HepG2 (cell line): ENCODE results near the gene ASCC3. TPM values are rescaled to one million over a fixed set of nuclear protein-coding genes. Genes with fewer than 3 reads are reported as not detected.

ENCODE experiments used
- ATAC-seq: fragments of 200-7000 bp; cut with Tn5 transposase; 3 replicates; pipeline ENCODE4 v1.9.1; 2020; ENCODE audit warnings: mild to moderate bottlenecking, moderate library complexity
- BruUV-seq: library from RNA; stranded (reverse); fragments of 400-500 nt; replicated peaks from 2 replicates; lab custom pipeline; 2021; lab: Mats Ljungman, UMichigan
- CTCF ChIA-PET: fragments of 300-600 bp; formaldehyde crosslinking; extraction: SDS; loops from one replicate; lab custom pipeline; 2021; ENCODE audit warnings: low total read pairs, inconsistent platforms, low intra/inter-chr PET ratio; lab: Yijun Ruan, JAX
- POLR2A ChIA-PET: fragments of 350-600 bp; sonication (Branson Sonifier 250); formaldehyde crosslinking; loops from one replicate; lab custom pipeline; 2020; ENCODE audit warnings: antibody characterized with exemption, inconsistent platforms; lab: Yijun Ruan, JAX
- DNase-seq: peaks from one replicate; pipeline ENCODE4 v3.0.0-alpha.2; 2015; ENCODE audit warnings: low spot score
- FAIRE-seq: peaks from 3 replicates; lab custom pipeline; 2011; peaks lifted over from hg19 to GRCh38; lab: Jason Lieb, UNC
- H2AFZ ChIP-seq: one replicate; pipeline ENCODE4 v1.6.1; 2011; ENCODE audit warnings: low read length, inconsistent platforms
- H3K27ac ChIP-seq: fragments of 300-600 bp; 3 replicates; pipeline ENCODE4 v1.8.0; 2011; ENCODE audit warnings: mixed run types, mild to moderate bottlenecking, mixed read lengths, low read length, inconsistent platforms; ENCODE audit not compliant: insufficient read depth; ENCODE audit errors: extremely low read length
- H3K27me3 ChIP-seq, 2 experiments: fragments of 200-600 bp in 1 of 2; 2 replicates in 1 of 2; 3 replicates in 1 of 2; pipeline versions ENCODE4 v1.6.0 to v1.8.0; 2011; ENCODE audit warnings: low read length in 2 of 2, mild to moderate bottlenecking in 2 of 2, moderate library complexity in 2 of 2, inconsistent platforms in 1 of 2; ENCODE audit not compliant: insufficient read depth in 2 of 2, control insufficient read depth in 1 of 2
- H3K36me3 ChIP-seq, 2 experiments: fragments of 200-600 bp in 1 of 2; replicated peaks in 1 of 2; 2 replicates in 1 of 2; 3 replicates in 1 of 2; pipeline versions ENCODE4 v1.5.1 to v1.8.0; 2011; ENCODE audit warnings: low read length in 2 of 2, inconsistent platforms in 1 of 2; ENCODE audit not compliant: insufficient read depth in 2 of 2, control insufficient read depth in 1 of 2
- H3K4me1 ChIP-seq: 2 replicates; pipeline ENCODE4 v1.5.1; 2012; ENCODE audit warnings: low read length, inconsistent platforms; ENCODE audit not compliant: insufficient read depth
- H3K4me2 ChIP-seq: 2 replicates; pipeline ENCODE4 v1.6.0; 2011; ENCODE audit warnings: low read depth, low read length, inconsistent platforms
- H3K4me3 ChIP-seq, 3 experiments: fragments of 200-600 bp in 1 of 3; sonication (generic), shearing (Covaris generic) in 1 of 3; replicated peaks in 1 of 3; 2 replicates each; pipeline ENCODE4 v1.5.1; 2011 to 2016; ENCODE audit warnings: low read length in 3 of 3, inconsistent platforms in 2 of 3, low read depth in 2 of 3, mild to moderate bottlenecking in 2 of 3, control low read depth in 1 of 3, mixed read lengths in 1 of 3; ENCODE audit not compliant: insufficient read depth in 1 of 3
- H3K79me2 ChIP-seq: one replicate; pipeline ENCODE4 v1.6.1; 2011; ENCODE audit warnings: low read length, inconsistent platforms; ENCODE audit not compliant: insufficient read depth
- H3K9ac ChIP-seq: 2 replicates; pipeline ENCODE4 v1.6.0; 2011; ENCODE audit warnings: mild to moderate bottlenecking, low read depth, low read length, inconsistent platforms; ENCODE audit not compliant: insufficient read depth
- H3K9me3 ChIP-seq: 2 replicates; pipeline ENCODE4 v1.5.1; 2012; ENCODE audit warnings: mild to moderate bottlenecking, low read length
- H4K20me1 ChIP-seq: 2 replicates; pipeline ENCODE4 v1.6.0; 2011; ENCODE audit warnings: inconsistent platforms, mild to moderate bottlenecking, low read length, moderate library complexity; ENCODE audit not compliant: insufficient read depth
- ARHGAP35 ChIP-seq: sonication (generic); formaldehyde crosslinking; IDR thresholded peaks from 2 replicates; pipeline ENCODE4 v1.9.0; 2022; ENCODE audit warnings: mild to moderate bottlenecking, inconsistent platforms, moderate library complexity, missing genetic modification reagents, borderline replicate concordance
- CREM ChIP-seq, 2 experiments: sonication (generic) in 1 of 2; formaldehyde crosslinking in 1 of 2; IDR thresholded peaks; 2 replicates each; pipeline versions ENCODE4 v1.4.0 to v1.6.1; 2016 to 2020; ENCODE audit warnings: antibody characterized with exemption in 1 of 2, mild to moderate bottlenecking in 1 of 2, missing genetic modification reagents in 1 of 2
- NFKB2 ChIP-seq: sonication (generic); formaldehyde crosslinking; IDR thresholded peaks from 2 replicates; pipeline ENCODE4 v1.4.0; 2020; ENCODE audit warnings: missing genetic modification reagents, borderline replicate concordance
- ONECUT2 ChIP-seq: sonication (generic); formaldehyde crosslinking; IDR thresholded peaks from 2 replicates; pipeline ENCODE4 v1.4.0; 2020; ENCODE audit warnings: missing genetic modification reagents
- RCOR2 ChIP-seq: IDR thresholded peaks from 2 replicates; pipeline ENCODE4 v1.6.1; 2016; ENCODE audit warnings: missing biosample characterization, missing genetic modification reagents
- SAFB2 ChIP-seq: sonication (generic); formaldehyde crosslinking; IDR thresholded peaks from 2 replicates; pipeline ENCODE4 v1.5.1; 2020; ENCODE audit warnings: missing genetic modification reagents, low read depth, mild to moderate bottlenecking, borderline replicate concordance
- TOPORS ChIP-seq: sonication (generic); formaldehyde crosslinking; IDR thresholded peaks from 2 replicates; pipeline ENCODE4 v1.8.0; 2023; ENCODE audit warnings: mild to moderate bottlenecking, missing genetic modification reagents
- ZNF383 ChIP-seq: sonication (generic); formaldehyde crosslinking; IDR thresholded peaks from 2 replicates; pipeline ENCODE4 v1.4.0; 2020; ENCODE audit warnings: missing genetic modification reagents, mild to moderate bottlenecking, borderline replicate concordance
- ZNF547 ChIP-seq: sonication (generic); formaldehyde crosslinking; IDR thresholded peaks from 2 replicates; pipeline ENCODE4 v1.5.1; 2020; ENCODE audit warnings: mild to moderate bottlenecking, missing genetic modification reagents
- ZNF737 ChIP-seq: sonication (generic); formaldehyde crosslinking; IDR thresholded peaks from 2 replicates; pipeline ENCODE4 v1.5.0; 2020; ENCODE audit warnings: missing genetic modification reagents, mild to moderate bottlenecking, borderline replicate concordance
- WGBS: methylation state at CpG from one replicate; pipeline ENCODE4 v1.1.6; 2017; ENCODE audit warnings: low lambda C conversion rate; 5-methylcytosine and 5-hydroxymethylcytosine counted together
- in situ Hi-C: cut with HindIII; loops from 2 replicates; pipeline ENCODE4 v1.10.0; 2017; ENCODE audit warnings: low pct_unique_long_range_greater_than_20kb; ENCODE audit not compliant: extremely low pct_ligation_motif_present
- intact Hi-C: fragments of 100-400 bp; cut with micrococcal nuclease; formaldehyde crosslinking; loops from one replicate; pipeline ENCODE4 v1.10.0; 2022; ENCODE audit not compliant: unreplicated experiment
- polyA plus RNA-seq, 8 experiments: library from polyadenylated mRNA; depleted of rRNA in 3 of 8; stranded (reverse) in 7 of 8; unstranded in 1 of 8; fragments of >200 nt; fragmentation: Illumina TruSeq in 4 of 8; extraction: Trizol in 4 of 8; gene quantifications; 2 replicates each; pipeline versions ENCODE4 v1.2.1 to v1.2.3, GENCODE V29; 2011 to 2016; ENCODE audit warnings: low read depth in 4 of 8, missing spikeins in 1 of 8, mixed read lengths in 1 of 8; ENCODE audit not compliant: insufficient read depth in 1 of 8
- total RNA-seq, 5 experiments: library from RNA; depleted of rRNA; stranded (reverse); fragments of >200 nt; fragmentation: Illumina TruSeq; extraction: Trizol; gene quantifications; 2 replicates each; pipeline ENCODE4 v1.2.3, GENCODE V29; 2016; ENCODE audit warnings: low read depth in 1 of 5
- TF ChIP-seq, protein P1 (sequence below): sonication (generic); formaldehyde crosslinking; conservative IDR thresholded peaks from 2 replicates; pipeline ENCODE4 v1.8.0; 2022; ENCODE audit warnings: mild to moderate bottlenecking, moderate library complexity, missing genetic modification reagents
- TF ChIP-seq, protein P2 (sequence below): sonication (generic); formaldehyde crosslinking; IDR thresholded peaks from 2 replicates; pipeline ENCODE4 v1.5.0; 2020; ENCODE audit warnings: mild to moderate bottlenecking, missing genetic modification reagents, borderline replicate concordance
- TF ChIP-seq, protein P3 (sequence below): sonication (generic); formaldehyde crosslinking; IDR thresholded peaks from 2 replicates; pipeline ENCODE4 v1.4.0; 2020; ENCODE audit warnings: mild to moderate bottlenecking, low read depth, missing genetic modification reagents

Gene ASCC3
- total and polyA plus RNA-seq, 2 of the 13 experiments (the other 11 are each of a cell fraction or from before 2014, with no cell fraction given), result 23.1 to 55.7 TPM

DNA sequence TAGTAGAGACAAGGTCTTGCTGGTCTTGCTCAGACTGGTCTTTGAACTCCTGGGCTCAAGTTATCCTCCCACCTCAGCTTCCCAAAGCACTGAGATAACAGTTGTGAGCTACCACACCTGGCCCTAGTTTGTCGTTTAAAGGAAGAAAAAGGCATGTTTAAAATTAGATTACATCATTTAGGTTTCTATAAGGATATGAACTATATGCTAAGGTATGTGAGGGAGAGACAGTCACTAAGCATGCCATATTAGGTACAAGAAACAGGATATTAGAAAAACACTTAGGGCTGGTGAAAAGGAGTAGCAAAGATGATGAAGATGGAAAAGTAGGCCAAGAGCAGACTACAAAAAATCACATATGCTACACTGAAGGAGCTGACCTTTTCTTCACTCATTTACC, 106.4 kb downstream of the ASCC3 start:
- ATAC-seq (no peak), DNase-seq (no peak), FAIRE-seq (no peak)
- intact Hi-C loops, result loop anchor here (2.0 kb wide), 1 partner anchor 452 kb away; no protein-coding TSS in a partner anchor
- in situ Hi-C loops, result no loop called here
- Histone ChIP-seq H3K79me2 (no peaks in the 10 kb centered on the region), H3K9ac (no peak overlapping the region), H3K9me3 (no peaks in the 10 kb centered on the region), H3K4me2 (no peak overlapping the region), H3K27me3 (no peaks in the 10 kb centered on the region), H3K27ac (no peak overlapping the region), H3K4me3 (no peak overlapping the region), H3K4me1 (no peaks in the 10 kb centered on the region), H3K36me3 (no peaks in the 10 kb centered on the region), H2AFZ (no peak overlapping the region), H4K20me1 (no peaks in the 10 kb centered on the region)
- 89% methylated on average over 1 of the region's 1 CpG for WGBS
- no TSS peak for BruUV-seq
- ChIA-PET POLR2A (no interaction called here), CTCF (no interaction called here)
- no peak for TF ChIP-seq ONECUT2 (CRISPR knock-in tag)
- no peak for TF ChIP-seq ZNF737 (CRISPR knock-in tag)
- no peak for TF ChIP-seq ZNF547
- TF ChIP-seq, protein P1, sequence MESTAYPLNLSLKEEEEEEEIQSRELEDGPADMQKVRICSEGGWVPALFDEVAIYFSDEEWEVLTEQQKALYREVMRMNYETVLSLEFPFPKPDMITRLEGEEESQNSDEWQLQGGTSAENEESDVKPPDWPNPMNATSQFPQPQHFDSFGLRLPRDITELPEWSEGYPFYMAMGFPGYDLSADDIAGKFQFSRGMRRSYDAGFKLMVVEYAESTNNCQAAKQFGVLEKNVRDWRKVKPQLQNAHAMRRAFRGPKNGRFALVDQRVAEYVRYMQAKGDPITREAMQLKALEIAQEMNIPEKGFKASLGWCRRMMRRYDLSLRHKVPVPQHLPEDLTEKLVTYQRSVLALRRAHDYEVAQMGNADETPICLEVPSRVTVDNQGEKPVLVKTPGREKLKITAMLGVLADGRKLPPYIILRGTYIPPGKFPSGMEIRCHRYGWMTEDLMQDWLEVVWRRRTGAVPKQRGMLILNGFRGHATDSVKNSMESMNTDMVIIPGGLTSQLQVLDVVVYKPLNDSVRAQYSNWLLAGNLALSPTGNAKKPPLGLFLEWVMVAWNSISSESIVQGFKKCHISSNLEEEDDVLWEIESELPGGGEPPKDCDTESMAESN (CRISPR knock-in tag), result no peak
- TF ChIP-seq ZNF383 (CRISPR knock-in tag), result no peak
- no peak for TF ChIP-seq SAFB2
- no peak for TF ChIP-seq ARHGAP35 (CRISPR knock-in tag)
- TF ChIP-seq CREM (IDR thresholded peaks at IDR 0.05), result no peak
- no peak for TF ChIP-seq CREM (CRISPR knock-in tag; IDR thresholded peaks at IDR 0.05)
- TF ChIP-seq NFKB2 (CRISPR knock-in tag), result no peak
- TF ChIP-seq TOPORS (CRISPR knock-in tag), result no peak
- TF ChIP-seq, protein P2, sequence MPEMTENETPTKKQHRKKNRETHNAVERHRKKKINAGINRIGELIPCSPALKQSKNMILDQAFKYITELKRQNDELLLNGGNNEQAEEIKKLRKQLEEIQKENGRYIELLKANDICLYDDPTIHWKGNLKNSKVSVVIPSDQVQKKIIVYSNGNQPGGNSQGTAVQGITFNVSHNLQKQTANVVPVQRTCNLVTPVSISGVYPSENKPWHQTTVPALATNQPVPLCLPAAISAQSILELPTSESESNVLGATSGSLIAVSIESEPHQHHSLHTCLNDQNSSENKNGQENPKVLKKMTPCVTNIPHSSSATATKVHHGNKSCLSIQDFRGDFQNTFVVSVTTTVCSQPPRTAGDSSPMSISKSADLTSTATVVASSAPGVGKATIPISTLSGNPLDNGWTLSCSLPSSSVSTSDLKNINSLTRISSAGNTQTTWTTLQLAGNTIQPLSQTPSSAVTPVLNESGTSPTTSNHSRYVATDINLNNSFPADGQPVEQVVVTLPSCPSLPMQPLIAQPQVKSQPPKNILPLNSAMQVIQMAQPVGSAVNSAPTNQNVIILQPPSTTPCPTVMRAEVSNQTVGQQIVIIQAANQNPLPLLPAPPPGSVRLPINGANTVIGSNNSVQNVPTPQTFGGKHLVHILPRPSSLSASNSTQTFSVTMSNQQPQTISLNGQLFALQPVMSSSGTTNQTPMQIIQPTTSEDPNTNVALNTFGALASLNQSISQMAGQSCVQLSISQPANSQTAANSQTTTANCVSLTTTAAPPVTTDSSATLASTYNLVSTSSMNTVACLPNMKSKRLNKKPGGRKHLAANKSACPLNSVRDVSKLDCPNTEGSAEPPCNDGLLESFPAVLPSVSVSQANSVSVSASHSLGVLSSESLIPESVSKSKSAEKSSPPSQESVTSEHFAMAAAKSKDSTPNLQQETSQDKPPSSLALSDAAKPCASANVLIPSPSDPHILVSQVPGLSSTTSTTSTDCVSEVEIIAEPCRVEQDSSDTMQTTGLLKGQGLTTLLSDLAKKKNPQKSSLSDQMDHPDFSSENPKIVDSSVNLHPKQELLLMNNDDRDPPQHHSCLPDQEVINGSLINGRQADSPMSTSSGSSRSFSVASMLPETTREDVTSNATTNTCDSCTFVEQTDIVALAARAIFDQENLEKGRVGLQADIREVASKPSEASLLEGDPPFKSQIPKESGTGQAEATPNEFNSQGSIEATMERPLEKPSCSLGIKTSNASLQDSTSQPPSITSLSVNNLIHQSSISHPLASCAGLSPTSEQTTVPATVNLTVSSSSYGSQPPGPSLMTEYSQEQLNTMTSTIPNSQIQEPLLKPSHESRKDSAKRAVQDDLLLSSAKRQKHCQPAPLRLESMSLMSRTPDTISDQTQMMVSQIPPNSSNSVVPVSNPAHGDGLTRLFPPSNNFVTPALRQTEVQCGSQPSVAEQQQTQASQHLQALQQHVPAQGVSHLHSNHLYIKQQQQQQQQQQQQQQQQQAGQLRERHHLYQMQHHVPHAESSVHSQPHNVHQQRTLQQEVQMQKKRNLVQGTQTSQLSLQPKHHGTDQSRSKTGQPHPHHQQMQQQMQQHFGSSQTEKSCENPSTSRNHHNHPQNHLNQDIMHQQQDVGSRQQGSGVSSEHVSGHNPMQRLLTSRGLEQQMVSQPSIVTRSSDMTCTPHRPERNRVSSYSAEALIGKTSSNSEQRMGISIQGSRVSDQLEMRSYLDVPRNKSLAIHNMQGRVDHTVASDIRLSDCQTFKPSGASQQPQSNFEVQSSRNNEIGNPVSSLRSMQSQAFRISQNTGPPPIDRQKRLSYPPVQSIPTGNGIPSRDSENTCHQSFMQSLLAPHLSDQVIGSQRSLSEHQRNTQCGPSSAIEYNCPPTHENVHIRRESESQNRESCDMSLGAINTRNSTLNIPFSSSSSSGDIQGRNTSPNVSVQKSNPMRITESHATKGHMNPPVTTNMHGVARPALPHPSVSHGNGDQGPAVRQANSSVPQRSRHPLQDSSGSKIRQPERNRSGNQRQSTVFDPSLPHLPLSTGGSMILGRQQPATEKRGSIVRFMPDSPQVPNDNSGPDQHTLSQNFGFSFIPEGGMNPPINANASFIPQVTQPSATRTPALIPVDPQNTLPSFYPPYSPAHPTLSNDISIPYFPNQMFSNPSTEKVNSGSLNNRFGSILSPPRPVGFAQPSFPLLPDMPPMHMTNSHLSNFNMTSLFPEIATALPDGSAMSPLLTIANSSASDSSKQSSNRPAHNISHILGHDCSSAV (CRISPR knock-in tag), result no peak
- TF ChIP-seq, protein P3, sequence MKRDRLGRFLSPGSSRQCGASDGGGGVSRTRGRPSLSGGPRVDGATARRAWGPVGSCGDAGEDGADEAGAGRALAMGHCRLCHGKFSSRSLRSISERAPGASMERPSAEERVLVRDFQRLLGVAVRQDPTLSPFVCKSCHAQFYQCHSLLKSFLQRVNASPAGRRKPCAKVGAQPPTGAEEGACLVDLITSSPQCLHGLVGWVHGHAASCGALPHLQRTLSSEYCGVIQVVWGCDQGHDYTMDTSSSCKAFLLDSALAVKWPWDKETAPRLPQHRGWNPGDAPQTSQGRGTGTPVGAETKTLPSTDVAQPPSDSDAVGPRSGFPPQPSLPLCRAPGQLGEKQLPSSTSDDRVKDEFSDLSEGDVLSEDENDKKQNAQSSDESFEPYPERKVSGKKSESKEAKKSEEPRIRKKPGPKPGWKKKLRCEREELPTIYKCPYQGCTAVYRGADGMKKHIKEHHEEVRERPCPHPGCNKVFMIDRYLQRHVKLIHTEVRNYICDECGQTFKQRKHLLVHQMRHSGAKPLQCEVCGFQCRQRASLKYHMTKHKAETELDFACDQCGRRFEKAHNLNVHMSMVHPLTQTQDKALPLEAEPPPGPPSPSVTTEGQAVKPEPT (CRISPR knock-in tag), result no peak
- no peak for TF ChIP-seq RCOR2 (CRISPR knock-in tag)
